Left renal pelvis (tissue), 4 donors: Measurements from ENCODE around the gene SYTL1. TPM values are rescaled to one million over a fixed set of nuclear protein-coding genes. Genes with fewer than 3 reads are reported as not detected.

ENCODE experiments used
- DNase-seq, 4 donors: peaks; one replicate each; pipeline ENCODE4 v3.0.0-alpha.2; 2013; ENCODE audit warnings: low read depth in 4 of 4, low spot score in 3 of 4
- polyA plus RNA-seq, 4 donors: library from polyadenylated mRNA; unstranded; fragments of 120-200 nt; gene quantifications; one replicate each; pipeline ENCODE4 v1.2.1, GENCODE V29; 2013; ENCODE audit not compliant: insufficient read length in 4 of 4

The SYTL1 gene
- polyA plus RNA-seq, 4 donors, result 1.6 to 17.2 (median 8.7) TPM

GRCh38 chr1:27318136-27318535 lies 23.7 kb upstream of the SYTL1 start:
- no peak for DNase-seq

- no peak for DNase-seq
Observed at GRCh38 chr1:27318596-27318995, 23.2 kb upstream of the SYTL1 start.

GRCh38 chr1:27321813-27322568 lies 19.8 kb upstream of the SYTL1 start, which contains the start of gene TMEM222:
Gene TMEM222, plus strand, starts transcription at chr1:27322163. Its CDS starts 35 bp downstream, at chr1:27322198.
- DNase-seq, result peak; percentile 83 to 90 (median 88)

DNA sequence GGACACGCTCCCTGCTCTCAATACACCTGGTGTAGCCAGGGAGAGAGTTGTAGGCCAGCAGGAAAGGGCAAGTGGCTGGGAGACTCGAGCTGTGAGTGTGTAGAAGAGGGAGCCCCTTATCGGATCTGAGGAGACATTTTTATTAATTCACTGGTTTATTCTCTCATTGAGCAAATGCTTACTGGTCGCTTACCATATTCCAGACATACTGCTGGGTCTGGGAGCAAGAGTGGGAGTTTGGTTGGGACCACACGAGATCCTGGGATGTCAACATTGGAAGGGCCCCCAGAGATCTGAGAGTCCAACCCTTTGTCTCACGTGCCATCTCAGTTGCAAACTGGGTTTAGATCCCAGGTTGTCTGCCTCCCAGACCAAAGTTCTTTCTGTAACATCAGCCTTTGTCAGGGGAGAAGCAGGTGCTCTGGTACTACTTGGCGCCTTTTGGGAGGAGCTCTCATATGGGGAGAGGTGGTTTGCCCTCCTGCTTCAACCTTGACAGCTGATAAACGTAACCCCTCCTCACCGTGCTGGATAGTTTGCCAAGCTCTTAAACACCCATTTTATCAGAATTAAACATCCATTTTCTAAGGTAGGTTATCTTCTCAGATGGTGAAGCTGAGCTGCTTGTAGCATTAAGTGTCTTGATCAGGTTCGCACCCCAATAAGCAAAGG lies 19.1 kb upstream of the SYTL1 start:
- DNase-seq, result no peak

GRCh38 chr1:27325286-27325685 lies 16.5 kb upstream of the SYTL1 start:
- no peak for DNase-seq

DNA sequence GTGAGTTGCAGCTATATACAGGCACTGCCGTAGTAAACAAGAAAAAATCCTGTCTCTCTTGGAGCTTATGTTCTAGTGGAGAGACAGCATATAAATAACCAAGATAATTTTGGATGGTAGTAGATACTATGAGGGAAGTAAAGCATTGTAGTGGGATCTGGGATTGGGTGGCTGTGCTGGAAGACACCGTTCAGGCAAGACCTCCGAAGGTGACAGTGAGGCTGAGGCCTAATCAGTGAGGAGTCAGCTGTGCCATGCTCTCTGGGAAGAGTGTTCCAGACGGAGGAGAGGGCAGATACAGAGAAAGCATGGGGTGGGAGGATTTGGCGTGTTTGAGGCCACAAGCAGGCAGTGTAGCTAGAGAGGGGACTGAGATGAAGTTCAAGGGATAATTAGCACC lies 13.9 kb upstream of the SYTL1 start:
- no peak for DNase-seq

DNA sequence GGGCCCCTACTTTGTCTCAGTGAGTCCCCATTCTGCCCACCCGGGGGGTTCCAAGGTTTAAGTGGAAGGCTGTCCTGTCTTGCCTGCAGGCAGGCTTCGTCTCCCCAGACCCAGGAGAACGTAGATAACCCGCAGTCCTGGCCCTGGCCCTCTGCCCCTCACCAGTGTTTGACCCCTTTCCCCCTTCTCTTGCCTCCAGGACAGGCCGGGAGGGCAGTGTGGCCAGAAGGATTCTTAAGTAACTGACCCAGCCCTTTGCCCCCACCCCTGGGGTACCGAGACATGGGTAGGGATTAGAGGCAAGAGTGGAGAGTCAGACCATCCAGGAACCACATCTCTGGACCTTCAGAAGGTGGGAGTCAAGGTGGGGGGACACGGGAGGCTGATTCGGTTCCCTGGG lies 11.0 kb upstream of the SYTL1 start:
- no peak for DNase-seq

DNA sequence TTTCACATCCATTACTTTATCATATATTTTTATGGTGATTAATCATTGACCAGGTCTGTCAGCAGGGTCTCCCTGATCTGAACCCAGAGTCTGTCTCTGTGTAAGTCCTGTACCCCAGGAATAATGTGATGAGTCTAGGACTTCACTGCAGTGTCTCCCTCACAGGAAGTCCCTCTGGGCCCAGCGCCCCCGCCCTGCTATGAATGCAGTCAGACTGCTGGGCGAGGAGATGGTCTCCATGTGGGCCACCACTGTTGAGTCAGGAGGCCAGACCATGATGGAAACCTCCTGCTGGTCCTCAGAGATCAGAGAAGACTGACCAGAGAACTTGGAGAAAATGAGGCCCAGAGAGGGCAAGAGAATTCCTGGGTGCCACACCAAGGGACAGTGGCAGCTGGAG lies 10.4 kb upstream of the SYTL1 start:
- no peak for DNase-seq

DNA sequence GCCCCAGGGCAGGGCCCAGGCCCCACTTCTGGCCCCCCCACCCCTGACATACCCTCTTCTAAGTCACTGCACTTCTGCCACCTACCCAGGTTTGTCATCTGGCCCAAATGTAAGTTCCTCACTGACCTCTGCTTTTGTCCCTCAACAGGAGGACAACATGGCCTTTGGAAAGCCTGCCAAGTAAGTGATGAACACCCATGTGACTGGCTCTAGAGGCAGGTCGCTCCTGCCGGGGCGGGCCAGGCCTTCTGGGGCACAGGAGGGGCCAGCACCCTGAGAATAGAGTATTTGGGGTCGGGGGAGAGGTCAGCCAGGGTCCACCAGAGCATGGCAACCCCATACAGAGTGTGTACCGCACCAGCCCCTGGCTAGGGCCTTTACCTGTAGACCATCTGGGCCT lies 9.9 kb upstream of the SYTL1 start:
- no peak for DNase-seq

DNA sequence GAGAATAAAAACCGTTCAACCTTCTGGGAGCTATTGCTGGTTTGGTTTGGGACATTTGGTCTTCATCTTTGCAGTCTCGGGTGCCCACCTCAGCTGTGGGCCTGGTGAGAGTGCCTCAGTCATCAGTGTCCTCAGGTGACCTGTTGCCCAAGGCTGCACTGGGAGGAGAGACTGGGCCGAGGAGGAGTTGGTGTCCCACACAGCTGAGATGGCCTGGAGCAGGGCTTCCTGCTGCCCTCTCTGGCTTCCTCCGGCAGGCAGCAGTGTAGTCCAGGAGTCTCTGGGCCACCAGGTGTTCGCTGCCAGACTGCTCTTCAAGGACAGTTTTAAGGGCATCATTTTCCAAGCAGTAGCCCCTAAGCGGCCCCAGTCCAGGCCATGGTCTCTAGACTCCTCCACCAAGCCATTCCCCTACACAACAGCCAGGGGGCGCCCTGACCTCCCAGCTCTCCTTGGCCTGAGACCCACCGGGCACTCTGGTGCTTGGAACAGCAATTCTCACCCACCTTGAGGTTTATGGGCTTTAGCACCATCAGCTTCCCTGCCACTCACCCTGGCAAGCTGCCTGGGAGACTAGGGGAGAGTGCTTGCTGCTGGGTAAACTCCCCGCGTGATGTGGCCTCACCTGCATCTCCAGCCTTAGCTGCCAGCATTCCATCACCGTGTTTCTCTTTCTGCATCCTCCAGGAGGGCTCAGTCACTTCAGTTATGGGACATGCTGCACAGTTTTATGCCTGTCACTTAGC lies 9.1 kb upstream of the SYTL1 start:
- no peak for DNase-seq

DNA sequence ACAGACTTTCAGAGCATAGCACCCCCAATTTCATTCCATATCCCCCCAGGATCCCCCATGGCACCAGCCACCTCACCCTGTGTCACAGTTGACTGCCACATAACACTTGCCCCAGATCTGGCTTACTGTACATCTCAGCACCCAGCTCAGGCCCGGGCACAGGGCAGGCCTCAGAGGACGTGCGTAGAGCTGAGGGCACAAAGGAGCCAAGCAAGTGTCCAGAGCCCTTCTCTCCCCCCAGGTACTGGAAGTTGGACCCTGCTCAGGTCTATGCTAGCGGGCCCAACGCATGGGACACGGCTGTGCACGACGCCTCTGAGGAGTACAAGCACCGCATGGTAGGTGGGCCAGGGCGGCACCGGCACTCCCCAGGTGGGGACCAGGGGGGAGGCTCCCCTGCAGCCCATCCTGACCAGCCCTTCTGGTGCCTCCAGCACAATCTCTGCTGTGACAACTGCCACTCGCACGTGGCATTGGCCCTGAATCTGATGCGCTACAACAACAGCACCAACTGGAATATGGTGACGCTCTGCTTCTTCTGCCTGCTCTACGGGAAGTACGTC lies 8.0 kb upstream of the SYTL1 start:
- DNase-seq, result no peak

- no peak for DNase-seq
Observed at GRCh38 chr1:27335506-27336422, 6.1 kb upstream of the SYTL1 start.

DNA sequence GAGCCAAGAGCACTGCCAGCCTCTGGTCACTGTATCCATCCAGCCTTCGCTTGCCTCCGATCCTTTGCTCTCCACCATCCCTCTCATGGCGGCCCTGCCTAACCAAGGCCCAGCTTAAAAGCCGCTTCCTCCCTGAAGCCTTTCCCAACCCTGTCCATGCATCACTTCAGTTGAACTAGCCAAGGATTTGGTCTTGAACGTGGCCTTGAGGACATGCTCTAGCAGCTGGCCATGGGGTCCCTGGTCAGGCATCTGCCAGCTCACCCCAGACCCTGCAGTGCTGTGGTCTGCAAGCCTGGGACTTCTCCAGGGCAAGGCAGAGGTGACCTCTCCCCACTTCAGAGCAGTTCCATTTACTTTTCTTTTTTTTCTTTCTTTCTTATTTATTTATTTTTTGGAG lies 5.1 kb upstream of the SYTL1 start:
- DNase-seq, result no peak

DNA sequence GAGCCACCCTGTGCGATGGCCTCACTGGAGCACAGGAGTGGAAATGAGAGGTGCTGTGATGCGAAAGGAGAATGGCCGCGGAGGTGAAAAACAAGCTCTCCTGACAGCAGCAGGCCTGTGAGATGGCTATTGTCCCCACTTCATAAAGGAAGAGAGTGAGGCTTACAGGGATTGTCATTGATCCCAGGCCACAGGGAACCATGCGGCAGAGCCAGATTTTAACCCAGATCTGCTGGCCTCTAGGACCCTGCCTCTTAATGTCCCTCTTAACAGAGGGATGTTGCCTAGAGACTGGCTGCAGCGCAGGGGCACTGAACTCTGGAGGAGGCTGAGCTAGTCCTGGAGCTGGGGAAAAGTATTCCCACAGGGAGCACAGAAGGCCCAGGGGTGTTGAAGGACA lies 3.1 kb upstream of the SYTL1 start:
- DNase-seq, result no peak

- DNase-seq, result no peak
Observed at GRCh38 chr1:27339213-27339612, 2.6 kb upstream of the SYTL1 start.

- DNase-seq, result no peak
Observed at GRCh38 chr1:27342391-27342777, 562 bp downstream of the SYTL1 start.

DNA sequence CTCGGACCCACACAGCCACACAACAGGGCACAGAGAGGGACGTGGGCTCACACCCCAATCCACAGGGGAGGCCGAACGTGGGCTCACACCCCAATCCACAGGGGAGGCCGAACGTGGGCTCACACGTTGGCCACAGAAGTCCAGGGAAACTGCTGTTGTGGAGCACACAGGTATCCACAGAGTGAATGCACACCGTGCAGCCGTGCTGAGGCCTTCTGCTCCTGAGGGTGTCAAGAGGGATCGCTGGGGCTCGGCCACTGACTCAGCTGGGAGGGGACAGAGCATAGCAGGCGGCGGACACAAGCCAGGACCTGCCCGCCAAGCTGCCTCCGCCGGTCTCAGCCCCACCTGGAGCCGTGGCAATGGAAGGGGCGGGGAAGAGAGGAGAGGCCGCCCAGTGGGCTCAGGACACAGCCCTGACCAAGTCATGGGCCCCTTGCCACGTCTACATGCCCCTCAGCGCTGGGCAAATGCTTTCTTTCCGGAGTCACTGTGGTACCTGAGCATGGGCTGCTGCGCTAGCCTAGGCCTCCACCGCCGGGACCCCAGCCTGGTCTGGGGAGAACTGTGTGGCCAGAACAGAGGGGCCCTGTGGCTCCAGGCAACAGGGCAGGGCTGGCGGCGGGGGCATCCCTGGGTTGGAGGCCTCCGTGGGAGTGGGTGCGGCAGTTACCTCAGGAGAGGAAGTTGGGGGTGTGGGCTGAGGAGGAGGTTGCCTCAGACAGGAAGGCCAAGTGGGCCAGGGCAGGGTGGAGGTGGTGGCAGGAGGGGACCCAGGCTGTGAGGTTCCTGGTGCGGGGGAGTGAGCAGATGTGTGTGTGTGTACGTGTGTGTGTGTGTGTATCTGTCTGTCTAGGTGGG lies 1.2 kb downstream of the SYTL1 start:
- no peak for DNase-seq

GRCh38 chr1:27343639-27344025 lies 1.8 kb downstream of the SYTL1 start:
- DNase-seq, result no peak

DNA sequence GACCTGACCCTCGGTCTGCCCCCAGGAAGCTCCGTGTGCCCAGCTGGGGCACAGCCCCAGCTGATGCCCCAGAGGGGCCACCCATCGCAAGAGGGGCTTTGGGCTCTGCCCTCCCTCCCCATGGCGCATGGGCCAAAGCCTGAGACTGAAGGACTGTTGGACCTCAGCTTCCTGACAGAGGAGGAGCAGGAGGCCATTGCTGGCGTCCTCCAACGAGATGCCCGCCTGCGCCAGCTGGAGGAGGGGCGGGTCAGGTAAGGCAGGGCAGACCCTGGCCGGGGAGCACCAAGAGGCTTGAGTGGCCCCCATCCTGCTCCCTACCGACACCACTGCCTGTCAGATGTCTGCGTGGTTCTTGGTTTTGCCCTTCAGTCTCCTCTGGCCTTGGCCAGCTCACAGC lies 3.5 kb downstream of the SYTL1 start:
- DNase-seq, result no peak
